OCI-LY1 (cell line): ENCODE results near the gene NOTCH2.

Source experiments
- EZH2 ChIP-seq: fragments of 200-600 bp; sonication (generic), shearing (Covaris generic); IDR thresholded peaks from 2 replicates; pipeline ENCODE4 v1.8.0; 2017; ENCODE audit warnings: borderline replicate concordance, mixed run types, mild to moderate bottlenecking, antibody characterized with exemption, low read length, moderate library complexity, mixed read lengths
- TF ChIP-seq, protein P1 (sequence below): fragments of 200-600 bp; sonication (generic), shearing (Covaris generic); IDR thresholded peaks from 2 replicates; pipeline ENCODE4 v1.5.1; 2017; ENCODE audit warnings: mild to moderate bottlenecking, antibody characterized with exemption, low read length, moderate library complexity, mixed read lengths

DNA sequence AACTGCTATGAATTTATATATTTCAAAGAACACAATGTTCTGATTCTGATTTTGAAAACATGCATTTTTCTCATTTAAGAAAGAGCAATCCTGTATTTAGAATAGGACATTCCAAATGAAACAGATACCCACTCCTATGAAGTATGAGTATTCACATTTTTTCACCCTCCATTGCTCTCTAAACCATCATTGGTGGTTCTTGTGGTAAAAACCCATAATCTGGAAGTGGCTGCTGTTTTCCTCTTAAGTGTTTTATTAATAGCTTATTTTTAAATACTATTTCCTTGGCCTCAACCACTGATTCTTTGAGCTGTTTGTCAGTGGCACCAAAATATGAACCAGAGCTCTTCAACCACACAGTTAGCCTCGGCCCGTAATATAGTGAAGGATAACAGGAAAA lies 113.2 kb downstream of the NOTCH2 start:
- TF ChIP-seq EZH2: no peak
- TF ChIP-seq, protein P1, sequence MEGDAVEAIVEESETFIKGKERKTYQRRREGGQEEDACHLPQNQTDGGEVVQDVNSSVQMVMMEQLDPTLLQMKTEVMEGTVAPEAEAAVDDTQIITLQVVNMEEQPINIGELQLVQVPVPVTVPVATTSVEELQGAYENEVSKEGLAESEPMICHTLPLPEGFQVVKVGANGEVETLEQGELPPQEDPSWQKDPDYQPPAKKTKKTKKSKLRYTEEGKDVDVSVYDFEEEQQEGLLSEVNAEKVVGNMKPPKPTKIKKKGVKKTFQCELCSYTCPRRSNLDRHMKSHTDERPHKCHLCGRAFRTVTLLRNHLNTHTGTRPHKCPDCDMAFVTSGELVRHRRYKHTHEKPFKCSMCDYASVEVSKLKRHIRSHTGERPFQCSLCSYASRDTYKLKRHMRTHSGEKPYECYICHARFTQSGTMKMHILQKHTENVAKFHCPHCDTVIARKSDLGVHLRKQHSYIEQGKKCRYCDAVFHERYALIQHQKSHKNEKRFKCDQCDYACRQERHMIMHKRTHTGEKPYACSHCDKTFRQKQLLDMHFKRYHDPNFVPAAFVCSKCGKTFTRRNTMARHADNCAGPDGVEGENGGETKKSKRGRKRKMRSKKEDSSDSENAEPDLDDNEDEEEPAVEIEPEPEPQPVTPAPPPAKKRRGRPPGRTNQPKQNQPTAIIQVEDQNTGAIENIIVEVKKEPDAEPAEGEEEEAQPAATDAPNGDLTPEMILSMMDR: no peak
